GM03348 (cell line): Measurements from ENCODE around the gene TMEM209.
A peak's percentile ranks its signal among the peaks of the same experiment; 100 is the strongest.
"Not testable (repeated sequence)": the region's sequence is repeated elsewhere in the genome, so short reads cannot be mapped to it uniquely, and the experiment has no call there.

Experiments
- DNase-seq: peaks from one replicate; pipeline ENCODE4 v3.0.0; 2012; ENCODE audit warnings: low spot score

The TMEM209 gene

DNA sequence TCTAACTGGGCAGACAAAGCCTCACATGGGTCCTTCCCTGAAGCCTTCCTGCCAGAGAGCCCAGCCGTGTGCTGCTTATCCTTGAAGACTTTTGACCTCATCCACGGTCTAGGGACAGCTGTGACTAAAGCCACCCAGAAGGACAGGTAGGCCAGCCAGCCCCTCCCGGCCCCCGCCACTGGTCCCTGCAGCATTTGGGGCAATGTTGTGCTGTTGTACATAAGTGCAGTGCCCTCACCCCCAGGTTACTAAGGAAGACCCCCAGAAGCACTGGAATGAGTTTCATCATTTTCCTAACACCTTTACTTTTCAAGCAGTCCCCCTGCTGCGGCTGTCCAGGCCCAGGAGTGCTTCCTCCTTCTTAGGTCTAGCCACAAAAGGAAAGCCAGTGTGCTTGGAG is 43.0 kb downstream of the TMEM209 start:
- no peak for DNase-seq

DNA sequence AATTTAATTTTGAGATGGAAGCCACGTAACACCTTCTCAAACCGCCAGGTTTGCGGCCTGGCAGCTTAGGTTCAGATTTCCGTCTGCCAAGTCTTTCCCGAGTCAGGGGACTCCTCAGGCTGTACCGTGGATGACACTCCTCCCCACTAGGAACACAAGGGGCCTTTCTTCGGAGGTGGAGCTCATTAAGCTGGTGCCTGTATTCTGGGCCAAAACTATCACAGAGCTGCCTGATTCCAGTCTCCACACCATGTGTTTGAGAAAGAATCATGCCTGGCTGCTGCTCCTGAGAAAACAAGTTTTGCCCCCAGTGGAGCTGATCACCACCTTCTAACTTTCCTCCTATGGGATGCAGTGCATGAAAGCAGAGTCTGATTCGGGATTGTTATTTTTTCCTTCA is 44.8 kb downstream of the TMEM209 start:
- DNase-seq, result no peak

DNA sequence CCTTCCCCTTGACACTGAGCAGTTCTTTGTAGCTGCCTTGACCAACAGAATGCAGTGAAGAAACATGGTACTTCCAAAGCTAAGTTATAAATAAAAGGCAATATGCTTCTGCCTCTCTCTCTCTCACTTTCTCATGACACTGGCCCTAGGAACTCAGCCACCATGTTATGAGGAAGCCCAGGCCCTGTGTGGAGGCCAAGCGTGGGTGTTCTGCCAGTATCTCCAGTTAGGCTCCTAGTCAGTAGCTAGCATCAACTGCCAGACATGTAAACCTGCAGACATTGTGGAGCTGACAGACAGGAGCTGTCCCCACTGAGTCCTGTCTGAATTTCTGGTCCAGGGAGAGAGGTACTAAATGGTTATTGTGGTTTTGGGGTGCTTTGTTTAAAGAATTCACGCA is 45.2 kb downstream of the TMEM209 start:
- DNase-seq, result no peak

DNA sequence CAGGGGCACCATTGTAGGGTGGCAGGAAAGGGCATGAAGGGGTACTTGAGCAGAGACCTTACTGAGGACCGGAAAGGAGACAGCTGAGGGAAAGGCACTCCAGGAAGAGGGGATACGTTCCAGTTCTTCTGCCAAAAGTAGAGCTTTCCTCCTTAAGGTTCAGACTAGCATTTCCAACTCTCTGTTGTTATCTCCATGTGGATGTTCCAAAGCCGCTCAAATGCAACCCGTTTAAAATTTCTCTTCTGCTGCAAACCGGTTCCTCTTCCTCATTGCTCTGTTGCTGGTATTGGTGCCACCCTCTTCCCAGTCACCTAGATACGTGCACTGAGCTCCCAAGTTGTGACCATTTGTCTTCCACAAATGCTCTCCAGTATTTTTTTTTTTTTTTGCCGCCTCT is 47.5 kb downstream of the TMEM209 start:
- no peak for DNase-seq

DNA sequence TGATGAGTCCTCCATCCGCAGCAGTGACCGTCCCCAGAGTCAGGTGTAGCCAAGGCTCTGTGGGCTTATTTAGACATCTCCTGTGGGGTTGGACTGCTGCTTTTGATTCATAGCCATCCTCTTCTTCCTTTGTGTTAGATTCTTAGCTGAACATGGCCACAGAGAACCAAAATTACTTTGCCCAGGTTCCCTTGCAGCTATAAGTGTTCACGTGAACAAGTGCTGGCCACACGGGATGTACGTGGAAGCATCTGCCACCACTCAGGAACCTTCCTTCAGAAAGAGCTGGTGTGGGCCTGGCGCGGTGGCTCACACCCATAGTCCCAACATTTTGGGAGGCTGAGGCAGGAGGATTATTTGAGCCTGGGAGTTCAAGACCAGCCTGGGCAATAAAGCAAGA is 49.1 kb downstream of the TMEM209 start:
- no peak for DNase-seq

DNA sequence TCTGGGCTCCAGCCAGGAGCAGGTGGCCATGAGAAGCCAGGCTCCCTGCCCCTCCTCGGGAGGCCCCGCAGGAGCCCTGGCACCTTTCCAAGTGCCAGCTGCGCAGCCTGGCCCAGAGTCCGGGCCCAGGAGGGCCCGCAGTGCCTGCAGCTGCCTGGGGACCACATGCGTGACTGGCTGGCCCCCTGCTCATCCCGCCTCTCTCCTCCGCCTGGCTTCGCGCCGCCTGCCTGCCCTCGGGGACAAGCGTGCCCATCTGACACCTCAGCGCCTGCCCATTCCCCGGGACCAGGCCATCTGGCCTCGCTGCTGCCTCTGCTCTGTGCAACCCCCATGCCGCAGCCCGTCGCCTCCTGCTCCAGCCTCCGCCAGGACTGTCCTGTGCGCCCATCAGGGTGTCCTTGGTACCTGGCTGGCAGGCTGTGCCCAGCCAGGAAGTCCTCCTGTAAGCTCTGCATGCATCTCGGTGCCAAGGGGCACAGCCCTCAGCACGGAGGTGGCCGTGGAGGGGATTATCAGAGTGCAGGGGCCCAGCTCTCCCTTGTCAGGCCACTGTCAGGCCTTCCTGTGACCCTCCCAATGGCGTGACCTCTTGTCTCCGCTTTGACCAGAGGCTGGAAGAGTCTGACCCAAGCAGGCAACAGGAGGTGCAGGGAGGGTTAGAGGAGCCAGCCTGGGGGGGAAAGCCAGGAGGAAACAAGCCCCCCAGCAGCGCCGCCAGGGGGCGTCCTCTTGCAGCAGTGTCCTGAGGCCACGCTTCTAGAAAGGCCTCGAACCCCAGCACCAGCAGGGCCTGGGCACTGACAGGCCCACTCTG is 50.5 kb downstream of the TMEM209 start:
- DNase-seq, result no peak

DNA sequence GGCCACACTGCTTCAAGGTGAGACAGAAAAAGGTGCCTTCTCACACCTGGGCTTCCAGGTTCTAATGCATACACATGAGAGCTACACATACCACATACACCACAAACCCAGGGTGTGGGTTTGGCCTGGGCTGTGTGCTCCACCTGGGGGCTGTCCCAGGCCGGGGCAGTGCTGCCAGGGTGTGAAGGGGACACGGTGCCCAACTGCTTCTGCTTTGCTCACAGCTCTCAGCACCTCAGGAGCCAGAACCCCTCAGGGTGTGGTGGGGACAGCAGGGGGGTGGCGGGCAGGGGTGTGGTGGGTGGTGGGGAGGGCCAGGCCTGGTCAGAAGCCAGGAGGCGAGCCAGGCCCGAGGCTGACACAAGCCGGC is 51.1 kb downstream of the TMEM209 start:
- DNase-seq, result no peak

DNA sequence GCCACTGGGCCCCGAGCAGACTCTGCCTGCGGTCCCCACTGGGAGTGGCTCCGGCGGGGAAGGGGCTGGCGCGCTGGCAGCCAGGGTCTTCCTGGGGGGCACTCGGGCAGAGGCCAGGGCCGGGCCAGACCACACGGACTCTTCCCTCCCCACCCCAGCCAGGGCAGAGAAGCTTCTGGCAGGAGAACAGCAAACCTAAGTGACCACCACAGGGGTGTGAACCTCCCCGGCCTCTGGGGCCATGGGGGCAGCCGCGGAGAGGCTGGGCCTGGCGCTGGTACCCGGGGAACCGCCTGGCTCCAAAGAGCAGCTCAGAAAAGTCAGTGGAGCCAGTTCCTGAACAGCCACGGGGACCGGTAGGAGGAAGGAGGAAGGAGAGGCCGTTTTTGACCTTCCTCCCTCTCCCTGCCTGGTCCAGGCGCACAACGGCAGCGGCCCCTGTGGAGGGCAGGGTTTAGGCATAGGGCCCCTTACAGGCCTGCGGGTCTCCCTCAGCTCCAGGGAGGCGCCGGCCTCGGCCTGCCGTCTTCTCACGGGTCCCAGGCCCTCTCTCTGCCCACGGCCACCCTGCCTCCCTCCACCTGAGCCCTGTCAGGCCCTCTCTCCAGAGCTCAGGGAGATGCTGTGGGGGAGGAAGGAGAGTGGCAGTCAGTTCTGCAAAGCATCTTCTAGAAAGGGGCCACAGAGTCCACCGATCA is 51.8 kb downstream of the TMEM209 start:
- no peak for DNase-seq

DNA sequence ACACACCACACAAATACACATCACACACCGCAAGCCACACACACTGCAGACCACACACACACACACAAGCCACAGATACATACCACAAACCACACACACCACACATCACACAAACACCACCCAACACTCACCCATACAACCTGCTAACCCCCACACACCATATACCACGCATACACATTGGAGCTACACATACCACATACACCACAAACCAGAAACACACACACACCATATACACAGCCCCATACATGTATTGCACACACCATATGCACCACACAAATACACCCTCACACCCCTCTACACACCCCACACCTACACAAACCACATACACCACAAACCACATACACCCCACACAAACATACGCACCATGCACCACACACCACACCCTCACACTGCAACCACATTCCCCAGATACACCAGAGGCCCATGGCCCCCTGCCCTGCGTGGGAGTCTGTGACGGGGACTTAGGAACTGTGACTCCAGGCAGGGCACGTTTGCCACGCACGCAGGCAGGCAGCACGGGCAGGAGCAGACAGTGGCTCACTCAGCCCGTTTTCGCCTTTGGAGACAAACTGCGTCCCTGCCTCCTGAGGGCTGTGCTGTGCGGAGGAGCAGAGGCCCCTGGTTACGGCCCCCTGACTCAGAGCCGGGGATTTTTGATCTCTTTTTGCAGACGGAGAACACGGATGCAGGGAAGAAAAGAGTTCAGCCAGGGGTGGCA is 52.6 kb downstream of the TMEM209 start:
- DNase-seq, result no peak

DNA sequence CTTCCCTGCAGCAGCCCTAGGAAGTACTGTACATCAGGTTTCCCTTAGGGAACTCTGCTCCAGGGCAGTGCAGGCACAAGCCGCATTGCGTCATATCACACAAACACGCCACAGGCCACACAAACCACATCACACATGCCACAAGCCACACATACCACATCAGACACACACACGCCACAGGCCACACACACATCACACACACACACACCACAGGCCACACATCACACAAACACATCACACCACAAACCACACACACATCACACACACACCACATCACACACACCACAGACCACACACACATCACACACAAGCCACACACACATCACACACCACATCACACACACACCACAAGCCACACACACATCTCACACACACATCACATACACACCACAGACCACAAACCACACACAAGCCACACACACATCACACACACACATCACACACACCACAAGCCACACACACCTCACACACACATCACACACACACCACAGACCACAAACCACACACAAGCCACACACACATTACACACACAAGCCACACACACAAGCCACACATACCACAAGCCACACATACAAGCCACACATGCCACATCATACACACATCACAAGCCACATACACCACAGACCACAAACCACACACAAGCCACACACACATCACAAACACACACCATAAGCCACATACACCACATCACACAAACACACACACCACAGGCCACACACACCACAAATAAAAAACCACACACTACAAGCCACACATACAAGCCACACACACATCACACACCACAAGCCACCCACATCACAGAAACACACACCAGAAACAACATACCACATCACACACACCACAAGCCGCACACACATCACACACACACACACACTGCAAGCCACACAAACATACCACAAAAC is 53.4 kb downstream of the TMEM209 start:
- DNase-seq, result no peak

DNA sequence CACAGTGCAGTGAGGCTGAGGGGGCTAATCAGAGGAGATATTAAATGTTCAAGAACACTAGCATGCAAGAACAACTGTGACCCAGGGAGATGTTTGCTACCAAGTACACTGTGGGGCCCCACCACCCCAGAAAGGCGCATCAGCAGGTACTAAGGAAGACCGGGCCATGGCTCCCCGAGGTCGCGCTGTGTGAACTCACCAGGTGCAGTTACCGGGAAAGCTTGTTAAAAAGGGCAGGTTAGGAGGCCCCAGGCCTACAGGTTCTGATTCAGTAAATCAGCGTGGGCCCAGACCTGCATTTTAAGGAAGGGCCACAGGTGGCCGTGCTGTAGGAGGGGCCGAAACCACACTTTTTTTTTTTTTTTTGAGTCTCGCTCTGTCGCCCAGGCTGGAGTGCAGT is 54.6 kb downstream of the TMEM209 start:
- DNase-seq, result no peak

DNA sequence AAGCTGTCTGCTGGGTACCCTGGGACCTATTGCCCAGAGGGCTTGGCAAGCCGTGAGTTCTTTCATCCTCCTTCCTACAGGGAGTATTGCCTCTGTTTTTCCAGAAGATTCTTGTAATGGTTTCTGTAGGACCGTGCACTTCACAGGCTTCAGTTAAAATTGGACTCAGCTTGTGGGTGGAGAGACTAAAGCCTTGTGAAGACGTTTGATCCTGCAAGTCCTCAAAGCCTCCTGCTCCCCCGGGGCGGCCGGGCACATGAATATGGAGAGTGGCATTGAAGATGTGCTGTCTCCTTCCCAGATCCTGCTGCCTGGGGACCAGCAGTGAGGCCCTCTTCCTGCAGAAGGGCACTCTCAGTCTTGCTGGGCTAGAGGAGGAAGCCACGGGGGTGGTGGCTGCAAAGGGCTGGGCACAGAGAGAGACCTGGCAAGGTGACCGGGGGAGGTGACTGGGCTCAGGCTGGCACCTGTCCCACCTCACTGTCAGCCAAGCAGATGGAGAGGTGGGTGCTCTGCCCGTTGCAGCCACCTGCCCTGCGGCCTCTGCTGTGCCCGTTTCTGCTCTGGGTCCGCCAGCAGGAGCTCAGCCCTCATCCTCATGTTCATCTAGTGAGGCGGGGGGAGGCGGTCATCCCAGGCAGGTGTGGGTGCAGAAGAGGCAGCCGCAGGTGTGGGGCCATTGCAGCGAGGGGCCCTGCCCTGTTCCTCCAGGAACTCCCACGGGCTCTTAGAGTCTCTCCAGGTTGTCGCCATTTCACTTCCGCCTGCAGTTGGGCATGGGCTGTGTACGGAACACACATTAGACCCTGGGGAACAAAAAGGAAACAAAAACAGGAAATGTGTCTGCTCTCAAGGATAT is 55.7 kb downstream of the TMEM209 start:
- no peak for DNase-seq

DNA sequence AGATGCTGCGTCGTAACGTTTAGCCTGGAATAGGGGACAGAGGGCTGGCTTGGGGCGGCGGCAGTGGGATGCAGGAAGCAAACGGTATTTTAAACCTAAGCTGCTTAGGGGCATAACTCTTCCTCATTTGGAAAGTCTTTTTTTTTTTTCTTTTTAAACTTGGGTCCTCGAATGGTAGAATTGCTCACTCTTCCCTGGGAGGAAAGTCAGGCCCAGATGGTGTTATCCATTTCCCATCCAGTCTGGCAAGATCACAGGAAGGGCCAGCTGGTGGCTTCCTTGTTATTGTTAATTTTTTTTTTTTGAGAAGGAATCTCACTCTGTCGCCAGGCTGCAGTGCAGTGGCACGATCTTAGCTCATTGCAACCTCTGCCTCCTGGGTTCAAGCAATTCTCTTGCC is 56.6 kb downstream of the TMEM209 start:
- DNase-seq, result peak; percentile 57

DNA sequence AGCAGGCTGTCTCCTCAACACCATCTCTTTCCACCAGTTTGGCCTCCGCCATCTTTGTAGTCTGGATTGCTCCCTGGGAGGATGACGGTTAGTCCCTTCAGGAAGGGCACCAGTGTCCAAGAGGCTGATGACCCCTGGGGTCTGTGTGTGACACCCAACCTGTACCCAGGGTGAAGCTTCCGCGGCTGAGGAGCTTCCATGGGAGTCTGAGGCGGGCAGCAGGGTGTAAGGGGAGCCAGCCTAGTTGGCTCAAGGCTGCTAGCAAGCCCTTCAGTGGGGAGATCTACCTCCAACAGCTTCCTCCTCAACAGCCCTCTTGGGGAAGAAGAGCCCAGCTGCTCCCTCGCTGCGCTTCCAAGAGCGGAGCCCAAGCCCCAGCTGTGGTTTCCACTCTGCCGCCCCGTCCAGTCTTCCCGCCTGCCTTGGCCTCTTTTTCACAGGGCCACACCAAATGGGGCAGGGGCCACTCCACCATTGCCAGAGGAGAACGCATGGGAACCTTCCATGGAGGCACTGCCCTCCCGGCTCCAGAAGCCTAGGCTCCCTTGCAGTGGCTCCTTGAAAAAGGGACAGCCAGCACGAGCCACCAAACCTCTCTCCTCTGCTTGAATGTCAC is 57.4 kb downstream of the TMEM209 start:
- no peak for DNase-seq

DNA sequence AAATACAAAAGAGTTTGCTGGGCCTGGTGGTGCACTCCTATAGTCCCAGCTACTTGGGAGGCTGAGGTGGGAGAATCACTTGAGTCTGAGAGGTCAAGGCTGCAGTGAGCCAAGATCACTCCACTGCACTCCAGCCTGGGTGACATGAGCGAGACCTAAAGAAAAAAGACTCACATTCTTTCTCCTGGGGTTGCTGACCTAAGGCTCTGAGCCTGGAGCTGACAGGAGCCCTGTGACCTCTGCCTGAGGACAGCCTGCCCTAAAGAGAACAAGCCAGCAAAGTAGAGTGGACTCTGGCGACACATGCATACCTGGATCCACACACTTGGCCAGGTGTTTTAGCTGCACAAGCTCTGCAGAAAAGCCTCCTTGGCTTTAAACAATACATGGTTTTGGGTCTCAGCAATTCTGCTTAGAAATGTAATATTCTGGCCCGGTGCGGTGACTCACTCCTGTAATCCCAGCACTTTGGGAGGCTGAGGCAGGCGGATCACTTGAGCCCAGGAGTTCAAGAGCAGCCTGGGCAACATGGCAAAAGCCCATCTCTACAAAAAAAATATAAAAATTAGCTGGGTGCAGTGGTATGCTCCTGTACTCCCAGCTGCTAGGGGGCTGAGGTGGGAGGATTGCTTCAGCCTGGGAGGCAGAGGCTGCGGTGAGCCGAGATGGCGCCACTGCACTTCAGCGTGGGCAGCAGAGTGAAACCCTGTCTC is 58.4 kb downstream of the TMEM209 start:
- no peak for DNase-seq

DNA sequence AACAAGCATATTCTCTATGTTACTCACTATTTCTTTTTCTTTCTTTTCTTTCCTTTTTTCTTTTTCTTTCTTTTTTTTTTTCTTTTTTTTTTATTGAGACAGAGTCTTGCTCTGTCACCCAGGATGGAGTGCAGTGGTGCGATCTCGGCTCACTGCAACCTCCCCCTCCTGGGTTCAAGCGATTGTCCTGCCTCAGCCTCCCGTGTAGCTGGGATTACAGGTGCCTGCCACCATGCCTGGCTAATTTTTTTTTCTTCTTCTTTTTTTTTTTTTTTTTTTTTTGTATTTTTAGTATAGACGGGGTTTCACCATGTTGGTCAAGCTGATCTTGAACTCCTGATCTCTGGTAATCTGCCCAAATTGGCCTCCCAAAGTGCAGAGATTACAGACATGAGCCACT is 59.1 kb downstream of the TMEM209 start:
- not testable (repeated sequence) for DNase-seq

DNA sequence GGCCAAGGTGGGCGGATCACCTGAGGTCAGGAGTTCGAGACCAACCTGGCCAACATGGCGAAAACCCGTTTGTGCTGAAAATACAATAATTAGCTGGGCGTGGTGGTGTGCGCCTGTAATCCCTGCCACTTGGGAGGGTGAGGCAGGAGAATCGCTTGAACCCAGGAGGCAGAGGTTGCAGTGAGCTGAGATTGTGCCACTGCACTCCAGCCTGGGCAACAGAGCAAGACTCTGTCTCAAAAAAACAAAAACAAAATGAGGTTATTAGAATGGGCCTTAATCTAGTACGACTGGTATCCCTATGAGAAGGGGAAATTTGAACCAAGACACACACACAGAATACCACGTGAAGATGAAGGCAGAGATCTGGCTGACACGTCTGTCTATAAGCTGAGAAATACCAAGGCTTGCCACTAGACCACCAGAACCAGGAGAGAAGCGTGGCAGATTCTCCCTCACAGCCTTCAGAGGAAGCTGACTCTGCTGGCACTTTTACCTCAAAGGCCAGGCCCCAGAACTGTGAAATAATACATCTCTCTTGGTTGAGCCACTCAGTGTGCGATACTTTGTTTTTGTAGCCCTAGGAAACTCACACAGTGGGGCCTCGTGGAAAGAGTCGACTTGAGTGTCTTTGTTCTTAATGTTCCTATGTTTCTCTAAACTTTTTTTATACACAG is 59.6 kb downstream of the TMEM209 start:
- no peak for DNase-seq

DNA sequence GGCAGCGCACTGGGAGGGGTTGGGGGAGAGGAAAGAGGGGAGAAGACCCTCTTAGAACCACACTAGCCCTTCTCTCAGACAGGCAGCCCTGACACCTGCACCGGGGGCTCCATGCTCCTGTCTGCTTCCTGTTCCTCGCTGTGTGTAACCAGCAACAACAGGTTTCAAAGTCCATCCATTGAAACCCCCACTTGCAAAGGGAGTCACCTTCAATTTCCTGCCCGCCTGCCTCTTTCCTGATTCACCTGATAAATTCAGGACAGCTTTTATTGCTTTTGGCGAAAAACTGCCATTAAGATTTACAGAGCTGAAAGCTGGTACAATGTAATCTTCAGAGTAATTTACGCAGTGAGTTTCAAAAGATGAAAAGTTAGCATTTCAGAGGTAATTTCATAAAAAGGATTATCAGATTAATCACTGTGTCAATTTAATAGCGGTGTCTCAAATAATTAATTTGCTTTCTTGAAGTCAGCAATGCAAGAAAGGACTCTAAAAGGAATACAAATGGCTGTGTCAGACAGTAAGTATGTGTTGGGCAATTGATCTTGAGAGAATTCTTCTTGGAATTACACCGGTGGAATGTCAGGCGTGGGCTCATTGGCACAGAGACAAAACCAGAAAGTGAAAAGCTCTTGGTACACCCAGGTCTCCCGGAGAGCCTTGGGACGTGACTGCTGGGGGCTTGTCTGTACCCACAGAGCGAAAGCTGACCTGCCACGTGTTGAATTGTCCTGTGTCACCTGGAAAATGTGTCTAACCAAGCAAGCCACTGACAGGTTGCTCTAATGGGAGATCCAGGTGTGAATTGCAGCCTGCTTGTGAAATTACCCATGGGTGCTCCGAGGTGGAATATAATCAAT is 60.7 kb downstream of the TMEM209 start:
- peak; percentile 77 for DNase-seq

DNA sequence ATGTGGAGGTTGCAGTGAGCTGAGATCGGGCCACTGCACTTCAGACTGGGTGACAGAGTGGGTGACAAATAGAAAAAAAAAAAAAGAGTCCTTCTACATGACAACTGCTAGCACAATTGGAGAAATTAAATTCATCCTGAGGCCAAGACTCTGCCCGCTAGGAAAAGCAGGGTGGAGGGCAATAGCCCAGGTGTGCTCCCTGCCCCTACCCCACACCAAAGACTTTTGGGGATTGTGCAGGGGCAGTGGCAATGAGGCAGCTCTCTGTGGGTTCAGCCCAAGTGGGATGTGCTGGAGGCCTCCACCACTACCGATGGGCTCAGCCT is 61.3 kb downstream of the TMEM209 start:
- DNase-seq, result no peak
